IPS-18c (cell line): ENCODE results near the gene JADE2.

Experiments
- H3K4me3 ChIP-seq: 2 replicates; pipeline ENCODE4 v1.7.0; 2013; ENCODE audit warnings: low read depth, mild to moderate bottlenecking, low read length, moderate library complexity; ENCODE audit not compliant: insufficient read depth
- H3K9me3 ChIP-seq: one replicate; pipeline ENCODE4 v1.6.1; 2013; ENCODE audit warnings: mild to moderate bottlenecking, low read length, moderate library complexity; ENCODE audit not compliant: control insufficient read depth, insufficient read depth

JADE2 gene

DNA sequence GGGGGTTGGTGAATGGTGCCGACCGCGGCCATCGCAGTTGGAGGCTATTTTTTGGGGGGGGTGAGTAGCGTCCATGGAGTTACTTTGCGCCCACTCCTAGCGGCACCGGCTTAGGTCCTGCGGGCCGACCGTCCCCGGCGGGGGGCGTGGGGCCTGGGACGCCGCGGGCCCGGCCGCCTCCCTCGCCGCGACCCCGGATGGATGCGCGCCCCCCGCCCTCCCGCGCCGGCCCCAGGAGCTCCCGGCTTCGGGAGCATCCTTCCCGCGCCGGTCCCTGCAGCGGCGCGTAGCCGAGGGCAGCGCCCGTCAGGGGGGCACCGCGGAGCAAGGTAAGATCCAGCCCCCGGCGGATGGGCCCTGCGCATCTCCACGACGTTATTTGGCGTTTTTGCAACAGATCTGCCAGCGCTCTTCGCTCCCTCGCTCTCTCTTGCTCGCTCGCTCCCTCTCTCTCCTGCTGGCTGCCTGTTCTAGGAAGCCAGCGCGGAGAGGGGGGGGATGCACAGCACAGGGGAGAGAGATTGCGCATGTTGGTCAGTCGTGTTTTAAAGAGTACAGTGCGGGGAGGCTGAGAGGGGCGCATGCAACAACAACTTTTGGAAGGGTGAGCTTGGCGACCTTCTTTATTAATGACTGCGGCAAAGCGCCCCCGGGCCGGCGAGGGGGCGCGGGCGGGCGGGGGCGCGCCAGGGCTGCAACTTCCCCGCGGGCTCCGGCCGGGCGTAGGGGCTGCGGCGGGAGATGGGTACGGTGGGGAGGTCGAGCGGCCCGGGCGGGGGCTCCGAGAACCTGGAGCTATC is 413 bp downstream of the JADE2 start:
- Histone ChIP-seq H3K4me3 (peak overlapping the region; percentile 85), H3K9me3 (no peaks in the 10 kb centered on the region)

DNA sequence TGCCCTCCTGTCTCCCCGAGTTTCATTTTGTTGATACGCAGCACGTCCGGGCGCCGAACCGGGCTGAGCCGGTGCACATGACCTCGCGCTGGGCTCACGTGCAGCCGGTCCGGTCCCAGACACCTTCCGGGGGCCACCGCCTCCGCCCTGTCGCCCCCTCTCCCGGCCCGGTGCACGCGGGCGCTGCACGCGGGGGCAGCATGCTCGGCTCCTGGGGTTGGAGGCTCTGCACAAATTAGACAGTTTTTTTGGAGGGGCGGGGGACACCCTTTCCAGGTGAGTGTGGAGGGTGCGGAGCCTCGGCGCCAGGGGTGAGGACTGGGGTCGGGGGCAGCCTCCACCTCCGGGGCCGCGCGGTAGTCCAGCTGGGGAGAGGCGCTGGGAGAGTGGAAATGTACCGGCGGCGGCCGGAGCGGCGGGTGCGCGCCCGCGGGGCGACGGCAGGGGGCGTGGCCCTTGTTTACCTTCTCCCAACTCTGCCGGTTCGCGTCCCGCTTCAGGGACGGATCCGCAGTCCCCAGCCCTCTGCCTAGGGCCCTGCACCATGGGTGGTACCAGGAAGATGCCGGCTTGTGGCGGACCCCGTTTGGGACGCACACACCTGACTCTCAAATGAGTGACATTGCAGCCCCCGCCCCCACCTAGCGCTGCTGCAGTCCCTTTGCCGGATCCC is 1.1 kb downstream of the JADE2 start:
- Histone ChIP-seq H3K4me3 (peak overlapping the region; percentile 85), H3K9me3 (no peaks in the 10 kb centered on the region)

DNA sequence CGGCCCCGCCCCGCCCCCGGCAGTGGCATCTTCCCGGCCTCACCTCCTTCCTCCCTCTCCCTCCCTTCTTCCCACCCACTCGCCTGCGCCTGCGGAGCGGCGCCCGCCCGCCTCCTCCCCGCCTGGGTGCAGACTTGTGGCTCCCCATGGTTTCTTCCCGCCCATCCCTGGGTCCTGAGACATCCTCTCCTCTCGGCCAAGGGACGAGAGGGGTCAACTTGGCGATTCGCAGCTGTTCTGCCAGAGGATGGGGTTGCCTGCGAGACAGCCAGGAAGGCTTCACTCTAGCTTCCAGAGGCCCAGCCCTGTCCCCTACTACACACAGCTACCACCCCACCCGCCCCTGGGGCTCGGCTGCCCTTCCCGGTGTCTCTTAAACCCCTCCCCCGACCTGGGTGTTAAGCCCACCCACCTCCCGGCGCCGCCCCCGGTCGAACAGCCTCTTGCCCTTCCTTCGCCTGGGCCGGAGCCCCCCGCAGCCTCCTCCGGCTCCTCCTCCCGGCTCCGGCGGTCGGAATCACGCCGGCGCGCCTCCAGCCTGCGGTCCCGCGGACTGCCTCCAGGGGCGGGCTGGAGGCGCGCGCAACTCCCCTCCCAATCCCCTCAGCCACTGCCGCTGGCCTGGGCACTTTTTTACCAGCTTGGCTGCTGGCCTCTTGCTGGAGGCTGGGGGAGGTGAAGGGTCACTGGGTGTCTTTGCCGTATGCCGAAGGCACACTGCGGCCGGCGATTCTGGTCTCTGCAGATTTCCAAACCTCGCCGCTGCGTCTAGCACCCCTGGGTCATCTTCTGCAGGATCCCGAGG is 1.9 kb downstream of the JADE2 start:
- Histone ChIP-seq H3K9me3 (no peaks in the 10 kb centered on the region), H3K4me3 (peak overlapping the region; percentile 85)

DNA sequence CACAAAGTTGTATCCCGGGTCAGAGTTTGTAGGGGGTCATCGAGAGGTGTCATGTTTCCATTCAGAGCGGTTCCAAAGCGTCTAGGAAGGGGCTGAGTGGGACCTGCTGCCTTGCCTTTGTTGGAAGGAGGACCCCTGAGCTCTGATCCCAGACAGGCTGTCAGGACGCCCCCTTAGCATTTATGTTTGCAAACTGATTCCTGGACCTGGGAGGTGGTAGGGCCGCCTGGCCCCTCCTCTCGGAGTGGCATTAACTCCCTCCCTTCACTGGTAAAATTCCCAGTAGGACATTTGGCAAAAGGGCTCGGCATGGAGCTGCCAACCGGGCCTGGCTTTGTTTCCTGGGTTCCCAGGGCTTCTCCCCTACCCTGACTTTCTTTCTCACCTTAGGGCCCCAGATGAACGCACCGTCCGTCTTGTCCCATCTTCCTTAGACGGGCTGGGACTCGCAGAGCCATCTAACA is 2.5 kb downstream of the JADE2 start:
- no peaks in the 10 kb centered on the region for H3K9me3 ChIP-seq
- peak overlapping the region; percentile 85 for H3K4me3 ChIP-seq

DNA sequence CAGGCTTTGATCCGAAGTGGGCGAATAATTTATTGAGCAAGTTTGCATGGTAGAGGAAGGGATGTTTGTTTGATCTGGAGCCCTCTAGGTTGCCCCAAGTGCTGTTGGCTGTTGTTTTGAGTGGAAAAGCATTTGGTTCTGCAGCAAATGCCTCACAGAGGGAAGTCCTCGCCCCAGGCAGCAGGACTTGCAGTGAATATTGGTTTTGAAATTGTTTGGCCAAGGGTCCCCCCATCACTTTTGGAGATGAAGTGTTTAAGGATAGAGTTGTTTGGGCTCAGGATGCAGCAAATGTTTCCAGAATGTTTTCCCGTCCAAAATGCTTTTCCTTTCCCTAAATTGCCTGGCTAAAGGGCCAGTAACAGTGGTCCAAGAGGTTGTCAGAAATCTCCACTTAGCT is 3.1 kb downstream of the JADE2 start:
- H3K9me3 ChIP-seq = no peaks in the 10 kb centered on the region
- H3K4me3 ChIP-seq = peak overlapping the region; percentile 85; the same call in 1 of the 2 replicates

DNA sequence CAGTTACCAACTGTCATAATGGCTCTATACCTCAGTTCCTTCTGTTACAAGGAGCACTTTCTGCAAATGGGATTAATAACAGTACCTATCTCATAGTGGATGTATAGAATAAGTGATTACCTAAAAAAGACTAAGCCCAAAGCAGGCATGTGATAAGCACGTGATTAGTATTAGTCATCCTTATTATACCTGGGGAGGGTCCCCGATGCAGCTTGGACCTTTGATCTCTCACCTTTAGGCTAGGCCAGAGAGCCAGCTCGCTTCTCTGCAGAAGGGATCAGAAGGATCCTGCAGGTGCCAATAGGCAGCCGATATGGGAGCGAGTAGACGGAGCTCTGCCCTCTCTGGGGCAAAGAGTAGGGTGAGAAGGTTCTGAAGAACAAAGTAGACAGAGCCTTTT is 4.0 kb downstream of the JADE2 start:
- no peaks in the 10 kb centered on the region for H3K9me3 ChIP-seq
- H3K4me3 ChIP-seq = no peak overlapping the region

DNA sequence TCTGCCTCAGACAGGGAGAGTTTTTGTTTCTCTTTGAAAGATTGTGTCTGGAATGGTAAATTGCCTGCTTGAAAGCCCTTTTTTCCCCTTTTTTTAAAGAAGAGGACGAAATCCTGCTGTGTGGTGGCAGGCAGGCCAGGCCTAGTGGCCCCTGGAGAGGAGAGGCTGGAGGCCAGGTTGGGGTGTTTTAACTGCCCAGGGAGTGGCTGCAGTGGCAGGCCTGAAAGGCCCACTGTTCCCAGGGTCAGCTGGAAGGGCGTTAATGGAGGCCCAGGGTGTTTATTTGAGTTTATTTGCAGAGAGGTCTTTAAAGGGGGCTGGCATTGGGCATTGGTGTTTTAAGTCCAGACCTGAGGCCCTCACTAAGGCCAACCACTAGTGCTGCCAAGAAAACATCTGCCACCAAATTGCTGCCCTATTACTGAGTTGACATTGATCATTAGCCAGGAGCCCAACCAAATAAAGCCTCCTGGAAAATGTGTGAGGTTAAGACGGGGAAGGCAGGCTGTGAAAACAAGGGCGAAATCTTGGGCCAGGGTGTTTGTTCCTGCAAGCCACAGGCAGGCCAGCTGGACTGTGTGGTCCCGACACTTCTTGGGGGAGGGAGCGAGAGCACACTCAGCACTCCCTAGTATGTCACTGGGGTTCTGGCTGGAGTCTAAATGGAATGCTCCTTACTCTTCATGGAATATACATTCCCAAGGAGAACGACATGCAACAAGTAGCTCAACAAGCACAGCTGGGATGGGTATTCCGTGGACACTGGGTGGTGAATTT is 5.0 kb downstream of the JADE2 start:
- no peaks in the 10 kb centered on the region for H3K9me3 ChIP-seq

DNA sequence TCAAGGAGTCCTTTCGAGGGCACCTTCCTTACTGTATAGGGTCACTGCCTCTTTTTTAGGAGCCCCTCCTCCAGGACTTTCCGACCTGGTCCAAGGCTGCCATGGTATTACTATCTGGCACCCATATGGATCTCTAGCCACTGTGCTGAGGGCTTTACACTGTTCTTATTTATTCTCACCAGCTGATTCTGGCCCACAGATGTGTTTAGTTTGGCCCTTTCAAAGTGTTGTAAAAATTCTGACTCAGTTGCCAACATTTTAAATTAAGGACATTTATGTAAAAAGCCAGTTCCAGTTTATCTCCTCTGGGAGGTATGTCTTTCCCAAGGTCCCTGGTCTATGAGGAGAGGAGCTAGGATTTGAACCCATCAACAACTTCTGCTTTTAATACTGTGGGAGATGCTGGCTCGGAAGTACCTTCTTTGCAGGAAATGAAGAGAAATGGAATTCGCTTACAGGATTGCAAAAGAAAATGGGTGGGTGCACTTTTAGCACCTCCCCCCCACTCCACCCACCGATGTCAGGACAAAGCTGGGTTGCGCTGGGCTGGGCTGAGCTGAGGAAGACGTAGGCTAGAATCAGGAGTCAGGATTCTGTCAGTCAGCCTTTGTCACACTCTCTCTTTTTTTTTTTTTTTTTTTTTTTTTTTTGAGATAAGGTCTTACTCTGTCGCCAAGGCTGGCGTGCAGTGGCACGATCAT is 7.8 kb downstream of the JADE2 start:
- Histone ChIP-seq H3K4me3 (no peak overlapping the region), H3K9me3 (no peaks in the 10 kb centered on the region)

More for the DNA sequence above, 5.0 kb downstream of the JADE2 start:
- H3K4me3 ChIP-seq = no peak overlapping the region

DNA sequence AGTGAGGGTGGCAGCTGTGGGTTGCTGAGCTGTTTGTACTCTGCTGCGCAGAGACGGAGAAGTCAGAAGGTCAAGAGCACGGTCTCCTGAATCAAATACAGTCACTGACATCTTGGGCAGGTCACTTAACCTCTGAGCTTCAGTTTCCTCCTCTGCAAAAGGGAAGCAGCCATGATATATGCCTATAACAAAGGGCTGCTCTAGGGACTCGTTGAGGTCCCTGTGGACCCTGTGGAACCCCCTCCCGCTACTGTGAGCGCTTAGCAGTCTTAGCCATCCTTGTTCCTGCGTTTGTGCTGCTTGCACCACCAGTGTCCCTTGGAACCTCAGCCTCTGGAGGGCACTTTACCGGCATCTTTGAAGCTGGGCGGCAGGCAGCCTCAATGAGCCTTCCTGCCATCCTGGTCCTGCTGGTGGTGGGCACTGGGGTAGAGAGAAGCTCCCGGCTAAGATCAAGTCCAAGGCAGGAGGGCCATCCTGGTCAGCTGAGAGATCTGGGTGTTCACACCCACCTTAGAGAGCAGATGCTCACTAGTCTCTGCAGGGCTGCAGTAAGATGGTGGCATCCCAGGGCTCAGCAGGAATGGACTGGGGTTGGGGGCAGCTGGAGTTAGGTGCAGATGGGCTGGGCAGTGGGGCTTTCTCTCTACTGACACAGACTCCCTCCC is 8.7 kb downstream of the JADE2 start:
- Histone ChIP-seq H3K9me3 (no peaks in the 10 kb centered on the region), H3K4me3 (no peak overlapping the region)

DNA sequence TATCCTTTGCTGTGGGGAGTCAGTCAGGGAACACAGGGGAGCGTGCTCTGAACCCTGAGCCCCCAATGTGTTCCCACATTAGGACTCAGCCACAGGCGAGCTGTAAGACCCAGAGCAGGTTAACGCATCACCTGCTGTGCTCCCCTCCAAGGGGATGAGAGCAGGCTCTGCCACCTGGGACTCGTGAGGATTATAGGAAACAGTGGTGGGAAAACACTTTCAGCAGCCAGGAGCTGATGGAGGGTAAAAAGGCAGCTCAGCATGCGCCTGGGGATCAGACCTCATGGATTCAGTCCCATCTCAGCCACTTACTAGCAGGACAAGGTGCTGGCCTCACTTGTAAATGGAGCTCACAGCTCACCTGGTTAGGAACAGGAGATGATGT is 9.2 kb downstream of the JADE2 start:
- no peak overlapping the region for H3K4me3 ChIP-seq
- no peaks in the 10 kb centered on the region for H3K9me3 ChIP-seq

DNA sequence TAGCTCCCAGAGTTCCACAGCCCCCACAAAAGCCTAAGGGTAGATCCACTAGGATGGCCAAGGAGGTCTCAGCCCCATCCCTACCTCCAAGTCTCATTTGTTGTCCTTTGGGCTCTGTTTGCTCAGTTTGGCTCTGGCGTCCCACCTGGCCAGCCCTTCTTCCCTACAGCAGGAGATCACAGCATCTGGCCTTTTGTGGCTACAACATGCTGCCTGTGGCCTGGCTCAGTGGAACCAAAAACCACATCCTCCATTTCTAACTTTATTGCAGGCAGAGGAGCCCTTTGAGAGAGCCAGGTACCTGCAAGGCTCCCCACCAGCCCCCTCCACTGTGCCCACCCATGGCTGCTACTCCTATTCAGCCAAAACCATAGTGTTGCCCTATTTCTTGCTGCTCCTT is 11.4 kb downstream of the JADE2 start:
- Histone ChIP-seq H3K9me3 (no peaks in the 10 kb centered on the region), H3K4me3 (no peak overlapping the region)

DNA sequence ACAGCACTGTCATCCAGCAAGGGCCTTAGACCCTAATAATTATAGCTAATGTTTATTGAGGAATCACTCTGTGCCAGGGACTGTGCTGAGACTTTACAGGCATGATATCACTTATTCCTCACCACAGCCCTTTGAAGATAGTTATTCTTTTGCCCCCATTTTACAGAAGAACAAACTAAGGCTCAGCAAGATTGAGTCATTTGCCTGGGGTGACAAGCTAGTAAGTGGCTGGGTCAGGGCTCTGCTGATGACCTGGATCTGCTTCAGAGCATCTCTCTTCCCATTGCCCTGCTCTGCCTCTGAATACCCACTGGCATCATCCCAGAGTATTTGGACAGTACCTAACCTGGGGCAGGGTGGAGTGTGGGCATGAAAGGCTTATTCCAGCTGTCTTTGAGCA is 11.8 kb downstream of the JADE2 start:
- Histone ChIP-seq H3K9me3 (no peaks in the 10 kb centered on the region), H3K4me3 (no peak overlapping the region)

DNA sequence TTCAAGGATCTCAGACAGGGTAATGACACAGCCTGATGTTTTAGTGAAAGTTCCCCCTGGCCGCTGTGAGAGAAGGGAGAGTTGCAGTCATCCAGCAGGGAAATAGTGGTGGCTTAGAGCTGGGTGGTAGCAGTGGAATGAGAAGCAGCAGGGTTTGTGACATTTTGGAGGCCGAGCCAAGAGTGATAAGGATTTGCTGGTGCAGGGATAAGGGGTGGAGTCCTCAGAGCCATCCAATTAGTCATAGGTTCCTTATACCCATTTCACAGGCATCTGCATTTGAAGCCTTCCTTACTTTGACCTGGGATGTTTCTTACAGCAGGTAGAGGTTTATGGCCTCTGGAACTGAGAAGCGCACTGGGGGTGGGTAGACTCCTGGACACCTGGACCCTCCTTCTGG is 12.8 kb downstream of the JADE2 start:
- Histone ChIP-seq H3K4me3 (no peak overlapping the region), H3K9me3 (no peaks in the 10 kb centered on the region)

DNA sequence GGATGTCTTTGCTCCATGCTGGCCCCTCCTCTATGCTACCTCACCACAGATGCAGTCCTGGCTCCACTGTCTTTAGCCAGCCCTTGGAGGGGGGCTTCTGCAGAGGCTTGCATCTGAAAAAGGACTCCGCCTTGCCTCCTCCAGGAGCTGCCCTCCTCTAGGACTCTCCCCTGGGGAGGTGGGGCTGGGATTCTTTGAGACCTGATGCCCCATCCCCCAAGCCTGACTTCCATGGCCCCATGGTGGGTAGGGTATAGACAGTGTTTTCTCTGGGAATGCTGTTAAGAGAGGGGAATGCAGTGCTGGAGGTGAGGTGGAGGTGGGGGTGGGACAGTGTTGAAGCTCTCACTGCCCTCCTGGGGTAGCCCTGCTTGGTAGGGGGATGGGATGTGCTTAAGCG is 14.3 kb downstream of the JADE2 start:
- H3K9me3 ChIP-seq = no peaks in the 10 kb centered on the region
- no peak overlapping the region for H3K4me3 ChIP-seq

DNA sequence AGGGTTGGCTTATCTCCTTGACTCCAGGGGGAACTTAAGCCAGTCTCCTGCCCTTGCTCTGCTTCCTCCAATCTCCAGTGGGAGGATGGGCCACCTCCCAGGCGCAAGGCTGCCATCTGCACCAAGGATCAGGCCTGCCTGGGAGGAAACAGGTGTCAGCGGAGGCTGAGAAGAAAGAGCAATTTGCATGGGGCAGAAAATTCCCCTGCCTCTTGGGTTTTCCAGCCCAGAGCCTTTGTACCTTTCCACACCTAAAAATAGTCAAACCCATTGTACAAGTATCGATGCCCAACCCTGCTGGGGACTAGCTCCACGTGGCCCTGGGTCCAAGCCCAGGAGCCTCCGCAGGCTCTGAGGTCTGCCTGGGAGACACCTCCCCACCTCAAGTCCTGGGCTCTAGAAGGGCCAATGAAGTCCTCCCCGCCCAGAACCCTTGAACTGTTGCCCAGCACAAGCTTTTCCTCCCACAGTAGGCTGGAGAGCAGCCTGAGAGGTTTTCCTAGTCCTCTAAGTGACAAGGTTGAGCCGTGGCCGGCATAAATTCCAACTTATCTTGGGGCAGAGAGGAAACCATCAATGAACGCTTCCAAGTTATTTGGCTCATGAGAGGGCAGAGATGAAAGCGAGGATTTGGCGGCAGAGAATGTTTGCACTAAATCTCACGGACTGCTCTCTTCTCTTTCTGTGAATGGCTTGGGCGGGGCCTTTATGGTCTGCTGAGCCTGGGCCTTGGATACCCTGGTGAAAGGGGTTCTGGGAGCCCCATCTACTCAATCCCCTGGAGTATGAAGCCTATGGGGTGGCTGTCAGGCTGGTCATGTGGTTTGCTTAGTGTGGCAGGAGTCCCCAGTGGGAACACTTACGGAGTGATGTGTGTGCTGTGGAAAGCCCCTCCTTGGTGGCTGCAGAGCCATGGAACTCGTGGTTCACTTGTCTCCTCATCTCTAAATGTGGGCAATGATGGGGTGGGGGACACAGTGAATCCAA is 15.6 kb downstream of the JADE2 start:
- no peaks in the 10 kb centered on the region for H3K9me3 ChIP-seq
- H3K4me3 ChIP-seq = no peak overlapping the region
